Lung (tissue), 12 donors: ENCODE data around the gene TNIK. TPM values are rescaled to one million over a fixed set of nuclear protein-coding genes. Genes with fewer than 3 reads are reported as not detected.

Experiments used
- ATAC-seq: fragments of 200-7000 bp; cut with Tn5 transposase; one replicate; pipeline ENCODE4 v1.9.1; 2020; ENCODE audit warnings: moderate number of reproducible peaks; ENCODE audit not compliant: insufficient read depth, low FRiP score
- DNase-seq, 3 donors: peaks; one replicate each; pipeline ENCODE4 v3.0.0-alpha.2; 2013 to 2017
- H3K27ac ChIP-seq, 2 donors: one replicate each; pipeline ENCODE4 v1.5.1; 2013; ENCODE audit warnings: mild to moderate bottlenecking in 2 of 2, moderate library complexity in 2 of 2, control low read depth in 1 of 2, inconsistent platforms in 1 of 2, low read depth in 1 of 2, low read length in 1 of 2
- H3K27me3 ChIP-seq, 3 donors: one replicate each; pipeline ENCODE4 v1.5.1; 2013; ENCODE audit warnings: low read length in 2 of 3; ENCODE audit not compliant: control insufficient read depth in 3 of 3, insufficient read depth in 3 of 3
- H3K36me3 ChIP-seq, 4 donors: one replicate each; pipeline ENCODE4 v1.5.1; 2013; ENCODE audit warnings: low read length in 4 of 4, mild to moderate bottlenecking in 1 of 4, moderate library complexity in 1 of 4; ENCODE audit not compliant: control insufficient read depth in 4 of 4, insufficient read depth in 4 of 4
- H3K4me1 ChIP-seq, 5 donors: one replicate each; pipeline ENCODE4 v1.5.1; 2013; ENCODE audit warnings: low read length in 5 of 5, mild to moderate bottlenecking in 2 of 5, moderate library complexity in 1 of 5; ENCODE audit not compliant: control insufficient read depth in 5 of 5, insufficient read depth in 5 of 5
- H3K4me3 ChIP-seq: one replicate; pipeline ENCODE4 v1.5.1; 2013; ENCODE audit warnings: mild to moderate bottlenecking, control low read depth, moderate library complexity
- H3K9ac ChIP-seq, 2 donors: one replicate each; pipeline ENCODE4 v1.5.1; 2013; ENCODE audit warnings: low read length in 2 of 2, control low read depth in 1 of 2; ENCODE audit not compliant: insufficient read depth in 1 of 2
- H3K9me3 ChIP-seq, 4 donors: one replicate each; pipeline ENCODE4 v1.5.1; 2013; ENCODE audit warnings: low read length in 3 of 4, mild to moderate bottlenecking in 1 of 4, moderate library complexity in 1 of 4; ENCODE audit not compliant: control insufficient read depth in 4 of 4, insufficient read depth in 3 of 4
- WGBS, 2 donors: extraction: QIAGEN DNeasy Blood & Tissue Kit; methylation state at CpG; one replicate each; pipeline ENCODE4 v1.1.7; 2013; 5-methylcytosine and 5-hydroxymethylcytosine counted together
- polyA plus RNA-seq, 2 donors: library from polyadenylated mRNA; stranded (reverse); fragments of 200-250 nt; gene quantifications; one replicate each; pipeline ENCODE4 v1.2.1, GENCODE V29; 2013
- total RNA-seq, 2 donors: library from RNA; depleted of rRNA in 1 of 2; stranded (reverse); fragments of >200 nt in 1 of 2; gene quantifications; one replicate each; pipeline ENCODE4 v1.2.1, GENCODE V29; 2014 to 2021
- TF ChIP-seq, protein P1 (sequence below): IDR thresholded peaks from 2 replicates; pipeline ENCODE4 v1.5.1; 2012; ENCODE audit warnings: mild to moderate bottlenecking; ENCODE audit errors: control extremely low read depth, extremely low read depth
- donor health status: control.
- donor health status: control.
- donor health status: Bipolar disorder and iron deficiency.
- donor health status: healthy.
- donor health status: DM: yes; HTN: yes; CAD: no.

TNIK gene
- total and polyA plus RNA-seq, 4 donors = 9.4 to 36.3 (median 14.3) TPM

DNA sequence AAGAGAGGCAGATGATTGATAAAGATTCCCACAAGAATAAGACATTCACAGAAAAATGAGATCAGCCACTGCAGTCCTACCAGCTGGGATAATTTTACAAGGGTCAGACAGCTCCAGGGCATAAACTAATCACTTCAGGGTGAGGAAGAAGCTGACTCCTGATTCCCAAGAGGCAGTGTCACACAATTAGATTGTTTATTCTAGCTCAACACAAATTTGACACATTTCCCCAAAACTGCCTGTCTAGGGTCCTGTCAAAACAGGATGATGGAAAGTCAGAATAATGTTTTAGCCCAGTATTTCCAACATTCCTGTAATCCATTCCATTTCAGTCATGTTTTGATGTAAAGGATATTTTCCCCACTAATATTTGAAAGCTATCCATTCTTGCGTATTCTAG lies 110.8 kb downstream of the TNIK start:
- H3K36me3 ChIP-seq = no peaks in the 10 kb centered on the region
- H3K9me3 ChIP-seq = no peaks in the 10 kb centered on the region
- peaks cover 0 to 11% (median 5%) of the 10 kb centered on the region in 5 donors for H3K4me1 ChIP-seq
- no peak overlapping the region for H3K4me3 ChIP-seq
- TF ChIP-seq, protein P1, sequence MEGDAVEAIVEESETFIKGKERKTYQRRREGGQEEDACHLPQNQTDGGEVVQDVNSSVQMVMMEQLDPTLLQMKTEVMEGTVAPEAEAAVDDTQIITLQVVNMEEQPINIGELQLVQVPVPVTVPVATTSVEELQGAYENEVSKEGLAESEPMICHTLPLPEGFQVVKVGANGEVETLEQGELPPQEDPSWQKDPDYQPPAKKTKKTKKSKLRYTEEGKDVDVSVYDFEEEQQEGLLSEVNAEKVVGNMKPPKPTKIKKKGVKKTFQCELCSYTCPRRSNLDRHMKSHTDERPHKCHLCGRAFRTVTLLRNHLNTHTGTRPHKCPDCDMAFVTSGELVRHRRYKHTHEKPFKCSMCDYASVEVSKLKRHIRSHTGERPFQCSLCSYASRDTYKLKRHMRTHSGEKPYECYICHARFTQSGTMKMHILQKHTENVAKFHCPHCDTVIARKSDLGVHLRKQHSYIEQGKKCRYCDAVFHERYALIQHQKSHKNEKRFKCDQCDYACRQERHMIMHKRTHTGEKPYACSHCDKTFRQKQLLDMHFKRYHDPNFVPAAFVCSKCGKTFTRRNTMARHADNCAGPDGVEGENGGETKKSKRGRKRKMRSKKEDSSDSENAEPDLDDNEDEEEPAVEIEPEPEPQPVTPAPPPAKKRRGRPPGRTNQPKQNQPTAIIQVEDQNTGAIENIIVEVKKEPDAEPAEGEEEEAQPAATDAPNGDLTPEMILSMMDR = no peak
- no peaks in the 10 kb centered on the region for H3K27me3 ChIP-seq
- 97 to 100% methylated on average over 1 of the region's 1 CpG for WGBS, 2 donors
- no peak for ATAC-seq
- no peak for DNase-seq
- no peak overlapping the region for H3K9ac ChIP-seq
- H3K27ac ChIP-seq = peak overlapping the region in 1 of 2 donors; percentile 21

DNA sequence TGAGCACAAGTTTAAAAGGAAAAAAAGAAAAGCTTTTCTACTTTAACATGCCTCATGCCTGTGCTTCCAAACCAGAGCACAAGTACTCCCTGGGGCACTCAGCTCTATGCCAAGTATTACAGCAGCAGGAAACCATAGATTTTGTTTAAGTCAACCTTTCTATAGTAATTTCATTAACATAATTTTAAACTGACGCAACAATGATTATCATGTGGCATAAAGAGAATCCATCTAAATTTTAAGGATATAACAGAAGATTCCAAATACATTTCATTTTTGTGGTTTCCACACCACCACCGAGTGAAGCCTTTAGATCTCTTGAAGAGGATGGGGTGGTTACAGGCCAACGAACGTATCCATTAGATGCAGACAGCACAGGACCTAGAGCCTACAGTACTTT lies 112.1 kb downstream of the TNIK start:
- no peaks in the 10 kb centered on the region for H3K36me3 ChIP-seq
- H3K4me1 ChIP-seq = peaks cover 0 to 17% (median 5%) of the 10 kb centered on the region in 5 donors
- 70 to 77% methylated on average over 4 of the region's 4 CpGs for WGBS, 2 donors
- ATAC-seq = no peak
- TF ChIP-seq, protein P1 = no peak
- no peak overlapping the region for H3K4me3 ChIP-seq
- DNase-seq = no peak
- H3K9me3 ChIP-seq = no peaks in the 10 kb centered on the region
- no peak overlapping the region for H3K9ac ChIP-seq
- no peak overlapping the region for H3K27ac ChIP-seq
- H3K27me3 ChIP-seq = no peaks in the 10 kb centered on the region

DNA sequence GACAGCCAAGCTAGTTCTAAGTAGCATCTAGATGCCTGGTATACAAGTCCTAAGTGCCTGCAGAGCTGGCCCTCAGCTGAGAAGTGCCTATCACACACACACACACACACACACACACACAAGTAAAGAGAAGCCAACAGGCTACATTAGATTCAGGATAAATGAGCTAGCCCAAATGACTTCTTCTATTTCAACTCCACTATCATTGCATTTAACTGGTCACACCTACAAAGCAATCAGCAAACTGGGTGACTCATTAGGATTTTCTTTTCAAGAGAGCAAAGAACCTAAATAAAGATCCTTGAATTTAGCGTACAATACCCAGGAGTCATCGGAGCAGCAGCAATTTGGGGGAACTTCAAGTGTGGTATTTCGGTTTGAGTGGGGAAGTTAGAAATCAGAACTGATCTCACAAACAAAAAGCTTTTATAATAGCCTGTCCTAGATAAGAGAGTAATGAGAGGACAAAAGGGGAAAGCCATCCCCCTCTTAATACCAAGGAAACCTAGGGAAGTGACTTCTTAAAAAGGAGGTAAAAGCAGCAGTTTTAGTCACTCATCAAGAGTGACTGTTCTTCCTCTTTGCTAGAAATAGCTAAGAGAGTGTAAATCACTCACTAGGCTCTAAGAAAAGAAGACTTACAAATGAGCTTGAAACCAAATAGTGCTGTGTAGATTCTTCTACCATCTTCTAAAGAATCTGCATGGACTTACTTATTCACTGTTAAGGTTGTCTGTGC lies 112.7 kb downstream of the TNIK start:
- Histone ChIP-seq H3K4me1 (peaks cover 0 to 17% (median 5%) of the 10 kb centered on the region in 5 donors), H3K36me3 (no peaks in the 10 kb centered on the region), H3K27me3 (no peaks in the 10 kb centered on the region), H3K27ac (peak overlapping the region; percentile 20 to 42), H3K4me3 (no peak overlapping the region), H3K9me3 (no peaks in the 10 kb centered on the region), H3K9ac (no peak overlapping the region)
- TF ChIP-seq, protein P1 = no peak
- peak; percentile 15 for ATAC-seq
- DNase-seq = no peak
- WGBS, 2 donors = 27 to 47% methylated on average over 3 of the region's 3 CpGs
